GM23338 (cell line): ENCODE results near the gene RAB15.

Experiments used
- CREB1 ChIP-seq: fragments of 250-450 bp; sonication (Bioruptor Pico); IDR thresholded peaks from 2 replicates; pipeline ENCODE4 v1.5.0; 2020; ENCODE audit warnings: low read depth, mild to moderate bottlenecking, moderate library complexity
- EZH2 ChIP-seq: fragments of 200-600 bp; sonication (generic); IDR thresholded peaks from one replicate; pipeline ENCODE4 v1.8.0; 2017; ENCODE audit warnings: antibody characterized with exemption, mild to moderate bottlenecking, low read depth; ENCODE audit not compliant: unreplicated experiment
- EZH2phosphoT487 ChIP-seq: fragments of 200-600 bp; sonication (generic); IDR thresholded peaks from one replicate; pipeline ENCODE4 v1.8.1; 2018; ENCODE audit warnings: antibody characterized with exemption; ENCODE audit not compliant: unreplicated experiment
- JUNB ChIP-seq: IDR thresholded peaks from one replicate; pipeline ENCODE4 v1.6.1; 2016; ENCODE audit warnings: antibody characterized with exemption; ENCODE audit not compliant: unreplicated experiment
- POLR2AphosphoS5 ChIP-seq: IDR thresholded peaks from 2 replicates; pipeline ENCODE4 v1.6.1; 2016; ENCODE audit warnings: antibody characterized with exemption, low read depth
- REST ChIP-seq: IDR thresholded peaks from one replicate; pipeline ENCODE4 v1.6.1; 2018; ENCODE audit warnings: antibody characterized with exemption; ENCODE audit not compliant: unreplicated experiment
- STAT1 ChIP-seq: IDR thresholded peaks from one replicate; pipeline ENCODE4 v1.6.1; 2016; ENCODE audit warnings: antibody characterized with exemption; ENCODE audit not compliant: unreplicated experiment
- ZNF114 ChIP-seq: fragments of 250-450 bp; sonication (Bioruptor Pico); IDR thresholded peaks from 2 replicates; pipeline ENCODE4 v1.5.0; 2020; ENCODE audit warnings: mild to moderate bottlenecking, moderate library complexity
- ZNF331 ChIP-seq: fragments of 250-450 bp; sonication (Bioruptor Pico); IDR thresholded peaks from 2 replicates; pipeline ENCODE4 v1.5.0; 2020; ENCODE audit warnings: low read depth, mild to moderate bottlenecking, moderate library complexity
- TF ChIP-seq, protein P1 (sequence below), 2 experiments: fragments of 200-600 bp in 1 of 2; sonication (generic) in 1 of 2; conservative IDR thresholded peaks; 2 replicates each; pipeline versions ENCODE4 v1.5.1 to v1.6.1; 2016 to 2017; ENCODE audit warnings: antibody characterized with exemption in 2 of 2, low read depth in 2 of 2, mild to moderate bottlenecking in 2 of 2, moderate library complexity in 1 of 2
- TF ChIP-seq, protein P2 (sequence below): IDR thresholded peaks from 2 replicates; pipeline ENCODE4 v1.6.1; 2016; ENCODE audit warnings: antibody characterized with exemption

DNA sequence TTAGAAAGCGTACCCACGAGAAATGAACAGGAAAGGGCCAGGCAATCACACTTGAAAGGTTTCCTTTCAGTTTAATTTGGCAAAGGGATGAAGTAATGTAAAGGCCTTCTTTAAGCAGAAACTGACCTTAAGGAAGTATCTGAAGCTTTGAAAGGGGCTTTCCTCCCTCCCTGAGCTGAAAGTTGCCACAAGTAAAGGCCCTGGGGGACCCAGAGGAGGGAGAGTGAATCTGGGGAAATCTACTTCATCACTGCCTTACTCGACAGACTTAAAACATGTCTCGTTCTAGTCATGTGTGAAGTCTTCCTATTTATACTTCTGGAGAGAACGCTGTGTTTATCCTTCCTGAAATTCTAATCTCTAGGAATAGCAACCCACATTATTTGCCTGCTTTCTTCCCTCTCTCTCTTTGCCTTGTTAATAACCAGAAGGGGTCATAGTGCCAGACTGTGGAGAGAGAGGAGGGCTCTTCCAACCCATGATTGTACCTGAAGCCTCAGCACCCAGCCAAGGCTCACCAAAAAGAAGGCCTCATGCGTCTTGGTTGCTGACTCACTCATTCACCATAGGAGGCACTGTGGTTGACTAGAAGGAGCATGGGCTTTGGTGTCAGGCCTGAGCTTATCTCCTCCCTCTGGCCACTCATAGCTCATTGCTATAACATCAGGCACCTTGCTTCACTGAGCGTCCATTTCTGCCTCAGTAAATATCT is 19.4 kb downstream of the RAB15 start:
- TF ChIP-seq POLR2AphosphoS5, result no peak
- TF ChIP-seq, protein P1, sequence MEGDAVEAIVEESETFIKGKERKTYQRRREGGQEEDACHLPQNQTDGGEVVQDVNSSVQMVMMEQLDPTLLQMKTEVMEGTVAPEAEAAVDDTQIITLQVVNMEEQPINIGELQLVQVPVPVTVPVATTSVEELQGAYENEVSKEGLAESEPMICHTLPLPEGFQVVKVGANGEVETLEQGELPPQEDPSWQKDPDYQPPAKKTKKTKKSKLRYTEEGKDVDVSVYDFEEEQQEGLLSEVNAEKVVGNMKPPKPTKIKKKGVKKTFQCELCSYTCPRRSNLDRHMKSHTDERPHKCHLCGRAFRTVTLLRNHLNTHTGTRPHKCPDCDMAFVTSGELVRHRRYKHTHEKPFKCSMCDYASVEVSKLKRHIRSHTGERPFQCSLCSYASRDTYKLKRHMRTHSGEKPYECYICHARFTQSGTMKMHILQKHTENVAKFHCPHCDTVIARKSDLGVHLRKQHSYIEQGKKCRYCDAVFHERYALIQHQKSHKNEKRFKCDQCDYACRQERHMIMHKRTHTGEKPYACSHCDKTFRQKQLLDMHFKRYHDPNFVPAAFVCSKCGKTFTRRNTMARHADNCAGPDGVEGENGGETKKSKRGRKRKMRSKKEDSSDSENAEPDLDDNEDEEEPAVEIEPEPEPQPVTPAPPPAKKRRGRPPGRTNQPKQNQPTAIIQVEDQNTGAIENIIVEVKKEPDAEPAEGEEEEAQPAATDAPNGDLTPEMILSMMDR (conservative IDR thresholded peaks at IDR 0.05; ENCODE audit: low read depth in 2 of 2), result peak; percentile 44 to 57
- no peak for TF ChIP-seq EZH2
- no peak for TF ChIP-seq EZH2phosphoT487
- no peak for TF ChIP-seq STAT1
- TF ChIP-seq ZNF331 (CRISPR knock-in tag), result no peak
- no peak for TF ChIP-seq REST
- TF ChIP-seq, protein P2, sequence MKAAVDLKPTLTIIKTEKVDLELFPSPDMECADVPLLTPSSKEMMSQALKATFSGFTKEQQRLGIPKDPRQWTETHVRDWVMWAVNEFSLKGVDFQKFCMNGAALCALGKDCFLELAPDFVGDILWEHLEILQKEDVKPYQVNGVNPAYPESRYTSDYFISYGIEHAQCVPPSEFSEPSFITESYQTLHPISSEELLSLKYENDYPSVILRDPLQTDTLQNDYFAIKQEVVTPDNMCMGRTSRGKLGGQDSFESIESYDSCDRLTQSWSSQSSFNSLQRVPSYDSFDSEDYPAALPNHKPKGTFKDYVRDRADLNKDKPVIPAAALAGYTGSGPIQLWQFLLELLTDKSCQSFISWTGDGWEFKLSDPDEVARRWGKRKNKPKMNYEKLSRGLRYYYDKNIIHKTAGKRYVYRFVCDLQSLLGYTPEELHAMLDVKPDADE, result no peak
- TF ChIP-seq CREB1 (CRISPR knock-in tag), result no peak
- TF ChIP-seq JUNB, result no peak
- TF ChIP-seq ZNF114, result no peak
